Upper lobe of right lung (tissue), 1 donor: ENCODE data around the gene RASD2. TPM values are rescaled to one million over a fixed set of nuclear protein-coding genes. Genes with fewer than 3 reads are reported as not detected.

Experiments used
- ATAC-seq: fragments of 200-7000 bp; cut with Tn5 transposase; one replicate; pipeline ENCODE4 v1.9.1; 2020; ENCODE audit warnings: mild to moderate bottlenecking, moderate library complexity
- DNase-seq: peaks from one replicate; pipeline ENCODE4 v3.0.0-alpha.2; 2020
- H3K27ac ChIP-seq: fragments of 200-600 bp; one replicate; pipeline ENCODE4 v1.8.0; 2022
- H3K27me3 ChIP-seq: fragments of 200-600 bp; one replicate; pipeline ENCODE4 v1.8.0; 2022; ENCODE audit warnings: mild to moderate bottlenecking
- H3K36me3 ChIP-seq: fragments of 200-600 bp; one replicate; pipeline ENCODE4 v1.8.0; 2022
- H3K4me1 ChIP-seq: fragments of 200-600 bp; one replicate; pipeline ENCODE4 v1.8.0; 2022
- H3K4me3 ChIP-seq: fragments of 200-600 bp; one replicate; pipeline ENCODE4 v1.8.0; 2022; ENCODE audit warnings: mild to moderate bottlenecking
- H3K9me3 ChIP-seq: fragments of 200-600 bp; one replicate; pipeline ENCODE4 v1.8.0; 2022
- CTCF ChIP-seq: fragments of 200-600 bp; IDR thresholded peaks from one replicate; pipeline ENCODE4 v1.8.0; 2022; ENCODE audit warnings: antibody characterized with exemption
- intact Hi-C: fragments of 100-400 bp; cut with DNase I; formaldehyde crosslinking; loops from one replicate; pipeline ENCODE4 v1.11.0; 2022
- total RNA-seq: library from RNA; stranded (reverse); fragmentation: NEBNext Ultra II Directional; extraction: Animal tissue kit (Norgen Biotek cat#: 25700); gene quantifications from one replicate; pipeline ENCODE4 v1.2.1, GENCODE V29; 2021
- donor health status: DM: no; HTN: yes; CAD: no; lungs with severe emphysema.

RASD2 gene
- total RNA-seq, 1 donor from 2014 or later, result 4.1 TPM

- intact Hi-C loops, result no loop called here
- no peaks in the 10 kb centered on the region for H3K27me3 ChIP-seq
- H3K4me1 ChIP-seq, result no peaks in the 10 kb centered on the region
- ATAC-seq, result no peak
- H3K36me3 ChIP-seq, result no peaks in the 10 kb centered on the region
- no peak for TF ChIP-seq CTCF
- no peaks in the 10 kb centered on the region for H3K9me3 ChIP-seq
- no peak overlapping the region for H3K4me3 ChIP-seq
- DNase-seq, result no peak
- H3K27ac ChIP-seq, result no peak overlapping the region
Observed at GRCh38 chr22:35560366-35560765, 19.7 kb downstream of the RASD2 start.

GRCh38 chr22:35560824-35561223 lies 20.2 kb downstream of the RASD2 start:
- ATAC-seq, result no peak
- Histone ChIP-seq H3K36me3 (no peaks in the 10 kb centered on the region), H3K27me3 (no peaks in the 10 kb centered on the region), H3K4me1 (no peaks in the 10 kb centered on the region), H3K27ac (no peak overlapping the region), H3K9me3 (no peaks in the 10 kb centered on the region), H3K4me3 (no peak overlapping the region)
- DNase-seq, result no peak
- intact Hi-C loops, result no loop called here
- TF ChIP-seq CTCF, result no peak

GRCh38 chr22:35561796-35562526 lies 21.3 kb downstream of the RASD2 start:
- H3K9me3 ChIP-seq, result no peaks in the 10 kb centered on the region
- ATAC-seq (peak; percentile 18), DNase-seq (no peak)
- H3K4me1 ChIP-seq, result no peaks in the 10 kb centered on the region
- no peaks in the 10 kb centered on the region for H3K27me3 ChIP-seq
- intact Hi-C loops, result no loop called here
- H3K4me3 ChIP-seq, result no peak overlapping the region
- H3K36me3 ChIP-seq, result no peaks in the 10 kb centered on the region
- no peak for TF ChIP-seq CTCF
- H3K27ac ChIP-seq, result no peak overlapping the region

- H3K27ac ChIP-seq, result no peak overlapping the region
- no peaks in the 10 kb centered on the region for H3K9me3 ChIP-seq
- H3K36me3 ChIP-seq, result no peaks in the 10 kb centered on the region
- ATAC-seq (no peak), DNase-seq (no peak)
- H3K4me3 ChIP-seq, result no peak overlapping the region
- no peaks in the 10 kb centered on the region for H3K4me1 ChIP-seq
- no peak for TF ChIP-seq CTCF
- no peaks in the 10 kb centered on the region for H3K27me3 ChIP-seq
- intact Hi-C loops, result no loop called here
Observed at GRCh38 chr22:35563211-35563610, 22.6 kb downstream of the RASD2 start.

- Histone ChIP-seq H3K27me3 (no peaks in the 10 kb centered on the region), H3K9me3 (no peaks in the 10 kb centered on the region), H3K4me1 (peaks cover 5% of the 10 kb centered on the region), H3K36me3 (no peaks in the 10 kb centered on the region), H3K4me3 (no peak overlapping the region), H3K27ac (peak overlapping the region; percentile 42)
- no peak for DNase-seq
- no peak for ATAC-seq
- intact Hi-C loops, result no loop called here
- TF ChIP-seq CTCF, result no peak
Observed at GRCh38 chr22:35564975-35565867, 24.6 kb downstream of the RASD2 start.
